ENCODE results near the gene FLII. TPM values are rescaled to one million over a fixed set of nuclear protein-coding genes. Genes with fewer than 3 reads are reported as not detected.

FLII gene
- total and polyA plus RNA-seq, 2 of the 8 experiments (the other 6 are each of a cell fraction or from before 2014, with no cell fraction given): 300 to 549 TPM

DNA sequence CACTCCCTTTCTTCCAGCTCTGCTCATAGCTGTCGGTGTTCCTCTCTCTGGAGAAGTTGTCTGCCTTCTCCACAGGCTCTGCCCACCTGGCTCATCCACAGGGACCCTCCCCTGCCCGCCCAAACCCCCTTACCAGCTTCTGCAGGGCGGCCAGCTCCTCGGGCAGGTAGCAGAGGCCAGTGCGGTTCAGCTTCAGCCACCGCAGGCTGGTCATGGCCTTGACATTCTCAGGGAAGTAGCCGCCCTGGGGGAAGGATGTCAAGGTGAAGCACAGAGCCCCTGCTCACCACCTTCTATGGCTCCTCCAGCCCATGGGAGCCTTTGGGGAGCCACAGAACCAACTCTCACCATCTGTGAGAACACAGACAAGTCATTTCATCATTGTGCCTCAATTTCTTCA is 1.8 kb downstream of the FLII start:
- Histone ChIP-seq H3K4me3 (ENCODE audit: extremely low read depth in 1 of 4, insufficient read depth in 2 of 4, low read depth in 3 of 4, low read length in 4 of 4) (peak overlapping the region in 3 of 4 experiments; percentile 90 to 94 (median 93); a peak in 6 of 8 replicates), H3K27me3 (replicated peaks in 1 of 4; ENCODE audit: control insufficient read depth in 3 of 4, extremely low read depth in 1 of 4, insufficient read depth in 3 of 4, low read length in 3 of 4) (no peaks in the 10 kb centered on the region), H2BK15ac (ENCODE audit: low read length) (no peak overlapping the region), H4K8ac (ENCODE audit: extremely low read depth, insufficient read depth, low read length) (no peak overlapping the region), H3K79me1 (ENCODE audit: low read depth, low read length) (peaks cover 14% of the 10 kb centered on the region), H3K27ac (ENCODE audit: low read depth, low read length) (peak overlapping the region; percentile 53; the same call in 1 of the 2 replicates), H3K9me3 (ENCODE audit: insufficient read depth in 2 of 2, low read depth in 1 of 2, low read length in 1 of 2) (no peaks in the 10 kb centered on the region), H3K4me2 (ENCODE audit: insufficient read depth in 1 of 2, low read depth in 2 of 2, low read length in 2 of 2) (peak overlapping the region; percentile 84 to 96), H2AK5ac (ENCODE audit: low read depth, low read length) (0 out of 2 replicates have a peak overlapping the region, but pooled peaks have one; percentile 65), H3K79me2 (ENCODE audit: control insufficient read depth in 1 of 2, insufficient read depth in 2 of 2, low read length in 2 of 2) (peaks cover 0 to 18% of the 10 kb centered on the region in 2 experiments; a peak in 1 of 4 replicates), H4K20me1 (replicated peaks in 1 of 2; ENCODE audit: control insufficient read depth in 1 of 2, insufficient read depth in 2 of 2, low read length in 2 of 2) (peaks cover 3 to 10% of the 10 kb centered on the region in 2 experiments), H2BK120ac (replicated peaks; ENCODE audit: low read depth, low read length) (no peak overlapping the region), H2BK20ac (ENCODE audit: low read length) (no peak overlapping the region), H4K5ac (ENCODE audit: insufficient read length, low read depth, low read length) (no peak overlapping the region), H2AFZ (ENCODE audit: low read length) (no peak overlapping the region), H2BK12ac (ENCODE audit: low read depth, low read length) (0 out of 2 replicates have a peak overlapping the region, but pooled peaks have one; percentile 14), H3K56ac (replicated peaks; ENCODE audit: insufficient read length, low read depth, low read length) (no peak overlapping the region), H3K4ac (replicated peaks; ENCODE audit: insufficient read length, low read depth, low read length) (no peak overlapping the region), H3K23ac (ENCODE audit: insufficient read length) (no peak overlapping the region), H3K14ac (ENCODE audit: insufficient read length) (no peak overlapping the region), H3K4me1 (replicated peaks in 1 of 4; ENCODE audit: control insufficient read depth in 3 of 4, insufficient read depth in 4 of 4, low read length in 3 of 4) (peaks cover 4 to 34% (median 20%) of the 10 kb centered on the region in 4 experiments), H3K23me2 (ENCODE audit: low read depth, low read length) (peaks cover 14% of the 10 kb centered on the region), H2BK5ac (ENCODE audit: low read depth, low read length) (no peak overlapping the region), H4K91ac (replicated peaks; ENCODE audit: insufficient read length, low read length) (no peak overlapping the region), H3K36me3 (ENCODE audit: control insufficient read depth in 2 of 4, insufficient read depth in 4 of 4, low read length in 3 of 4) (peaks cover 20 to 39% (median 33%) of the 10 kb centered on the region in 4 experiments), H3K18ac (ENCODE audit: extremely low read depth, low read length) (peak overlapping the region; percentile 32; the same call in 1 of the 2 replicates), H3K9ac (replicated peaks in 1 of 4; ENCODE audit: extremely low read depth in 1 of 4, low read depth in 3 of 4, low read length in 3 of 4) (no peak overlapping the region; a peak in 2 of 7 replicates)
- CTCF ChIA-PET (ENCODE audit: partially characterized antibody): interaction anchor here (0.7 to 3.9 kb wide), 6 partner anchors 9 to 64 kb away, joined by 3 to 18 read pairs (median 5); no protein-coding TSS in a partner anchor
- DNase-seq (ENCODE audit: low read depth in 1 of 2, low spot score in 2 of 2) (no peak), FAIRE-seq (no peak)
- POLR2A ChIA-PET (ENCODE audit: partially characterized antibody): interaction anchor here (1.0 to 11.5 kb wide), 9 partner anchors 12 to 58 kb away, joined by 3 to 171 read pairs (median 5); partner anchors contain the start of genes LLGL1 and TOP3A
- WGBS, 2 experiments (ENCODE audit: extremely low coverage in 1 of 2, insufficient coverage in 1 of 2, insufficient read length in 1 of 2, insufficient replicate concordance in 2 of 2, low coverage in 1 of 2, low lambda C conversion rate in 2 of 2, missing lambda C conversion rate in 1 of 2): 91% methylated on average over 7 of the region's 7 CpGs; no CpG with 5 or more reads in 1 of the 2 experiments
- TF ChIP-seq FOSL1 (IDR thresholded peaks at IDR 0.05; ENCODE audit: insufficient read depth, low read depth, low read length) (no peak), TCF12 (IDR thresholded peaks at IDR 0.05; ENCODE audit: low read depth, low read length) (no peak), SIX5 (IDR thresholded peaks at IDR 0.05; ENCODE audit: low read depth, low read length) (no peak), RFX5 (IDR thresholded peaks at IDR 0.05; ENCODE audit: borderline replicate concordance, low read depth, low read length) (no peak), CEBPB (IDR thresholded peaks at IDR 0.05; ENCODE audit: low read depth, low read length) (no peak), RBBP5 (IDR thresholded peaks at IDR 0.05; ENCODE audit: borderline replicate concordance, low read depth, low read length) (no peak)
- TF ChIP-seq, protein P1, sequence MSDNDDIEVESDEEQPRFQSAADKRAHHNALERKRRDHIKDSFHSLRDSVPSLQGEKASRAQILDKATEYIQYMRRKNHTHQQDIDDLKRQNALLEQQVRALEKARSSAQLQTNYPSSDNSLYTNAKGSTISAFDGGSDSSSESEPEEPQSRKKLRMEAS (IDR thresholded peaks at IDR 0.05): no peak
